ENCODE results near the gene SH3PXD2A.

DNA sequence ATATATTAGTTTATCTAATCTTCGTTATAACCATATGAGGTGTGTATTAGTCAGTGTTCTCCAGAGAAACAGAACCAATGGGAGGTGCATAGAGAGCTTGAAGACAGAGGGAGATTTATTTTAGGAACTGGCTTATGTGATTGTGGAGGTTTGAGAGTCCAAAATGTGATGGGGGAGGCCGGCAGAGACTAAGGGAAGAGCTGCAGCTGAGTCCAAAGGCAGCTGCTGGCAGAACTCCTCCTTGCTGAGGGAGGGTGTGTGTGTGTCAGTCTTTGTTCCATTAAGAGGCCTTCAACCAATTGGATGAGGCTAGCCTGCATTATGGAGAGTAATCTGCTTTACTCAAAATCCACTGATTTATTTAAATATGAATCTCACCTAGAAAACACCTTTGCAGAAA lies 165.1 kb downstream of the SH3PXD2A start:
- TF ChIP-seq, protein P1, sequence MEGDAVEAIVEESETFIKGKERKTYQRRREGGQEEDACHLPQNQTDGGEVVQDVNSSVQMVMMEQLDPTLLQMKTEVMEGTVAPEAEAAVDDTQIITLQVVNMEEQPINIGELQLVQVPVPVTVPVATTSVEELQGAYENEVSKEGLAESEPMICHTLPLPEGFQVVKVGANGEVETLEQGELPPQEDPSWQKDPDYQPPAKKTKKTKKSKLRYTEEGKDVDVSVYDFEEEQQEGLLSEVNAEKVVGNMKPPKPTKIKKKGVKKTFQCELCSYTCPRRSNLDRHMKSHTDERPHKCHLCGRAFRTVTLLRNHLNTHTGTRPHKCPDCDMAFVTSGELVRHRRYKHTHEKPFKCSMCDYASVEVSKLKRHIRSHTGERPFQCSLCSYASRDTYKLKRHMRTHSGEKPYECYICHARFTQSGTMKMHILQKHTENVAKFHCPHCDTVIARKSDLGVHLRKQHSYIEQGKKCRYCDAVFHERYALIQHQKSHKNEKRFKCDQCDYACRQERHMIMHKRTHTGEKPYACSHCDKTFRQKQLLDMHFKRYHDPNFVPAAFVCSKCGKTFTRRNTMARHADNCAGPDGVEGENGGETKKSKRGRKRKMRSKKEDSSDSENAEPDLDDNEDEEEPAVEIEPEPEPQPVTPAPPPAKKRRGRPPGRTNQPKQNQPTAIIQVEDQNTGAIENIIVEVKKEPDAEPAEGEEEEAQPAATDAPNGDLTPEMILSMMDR (IDR thresholded peaks at IDR 0.05) = no peak
- TF ChIP-seq POLR2A (IDR thresholded peaks at IDR 0.05) = no peak
- no peak for TF ChIP-seq POLR2AphosphoS5 (IDR thresholded peaks at IDR 0.05)

Data from sigmoid colon (tissue), 4 donors.